Activated CD4-positive, alpha-beta T cell treated with anti-CD3 and anti-CD28 coated beads for 4 hours (primary cell): Measurements from ENCODE around the gene SPECC1.
"Not testable (repeated sequence)": the region's sequence is repeated elsewhere in the genome, so short reads cannot be mapped to it uniquely, and the experiment has no call there.

Experiments
- DNase-seq, 2 donors: peaks; one replicate each; pipeline ENCODE4 v3.0.0-alpha.2; 2020

SPECC1 gene

GRCh38 chr17:20253323-20253722, 244.2 kb downstream of the SPECC1 start:
- DNase-seq = no peak

- no peak for DNase-seq
Measured at GRCh38 chr17:20254541-20254940, 245.4 kb downstream of the SPECC1 start.

- no peak for DNase-seq
Measured at GRCh38 chr17:20256144-20256543, 247.0 kb downstream of the SPECC1 start.

GRCh38 chr17:20257008-20257407, 247.8 kb downstream of the SPECC1 start:
- DNase-seq = no peak

GRCh38 chr17:20257798-20258197, 248.6 kb downstream of the SPECC1 start:
- no peak for DNase-seq

- DNase-seq = no peak
Measured at GRCh38 chr17:20259668-20260067, 250.5 kb downstream of the SPECC1 start.

- DNase-seq = no peak
Measured at GRCh38 chr17:20260268-20260667, 251.1 kb downstream of the SPECC1 start.

GRCh38 chr17:20262226-20263114, 253.3 kb downstream of the SPECC1 start:
- DNase-seq = no peak

- not testable (repeated sequence) for DNase-seq
Measured at GRCh38 chr17:20263115-20263433, 253.9 kb downstream of the SPECC1 start.

GRCh38 chr17:20263595-20263994, 254.4 kb downstream of the SPECC1 start:
- no peak for DNase-seq

- no peak for DNase-seq
Measured at GRCh38 chr17:20264996-20265395, 255.8 kb downstream of the SPECC1 start.

GRCh38 chr17:20266806-20267458, 257.8 kb downstream of the SPECC1 start:
- no peak for DNase-seq

- DNase-seq = peak in 1 of 2 donors; percentile 28
Measured at GRCh38 chr17:20267459-20267842, 258.3 kb downstream of the SPECC1 start.

- DNase-seq = no peak
Measured at GRCh38 chr17:20270369-20270768, 261.2 kb downstream of the SPECC1 start.

GRCh38 chr17:20271011-20271610, 262.0 kb downstream of the SPECC1 start:
- DNase-seq = no peak

- no peak for DNase-seq
Measured at GRCh38 chr17:20273741-20274500, 264.8 kb downstream of the SPECC1 start.

- no peak for DNase-seq
Measured at GRCh38 chr17:20275653-20276052, 266.5 kb downstream of the SPECC1 start.

- no peak for DNase-seq
Measured at GRCh38 chr17:20276421-20276820, 267.3 kb downstream of the SPECC1 start.

GRCh38 chr17:20278805-20279204, 269.6 kb downstream of the SPECC1 start:
- no peak for DNase-seq

- no peak for DNase-seq
Measured at GRCh38 chr17:20279631-20280030, 270.5 kb downstream of the SPECC1 start.

- no peak for DNase-seq
Measured at GRCh38 chr17:20280051-20280450, 270.9 kb downstream of the SPECC1 start.

- no peak for DNase-seq
Measured at GRCh38 chr17:20280851-20281250, 271.7 kb downstream of the SPECC1 start.

- DNase-seq = no peak
Measured at GRCh38 chr17:20281860-20282259, 272.7 kb downstream of the SPECC1 start.
